HL-60/S4 treated with phorbol 12-myristate 13-acetate at 8.2 ng/mL for 4 days and 3 days (cell line): ENCODE results near the gene ZBTB7C.

Source experiments
- in situ Hi-C: fragments of 300-500 bp; cut with MboI; formaldehyde crosslinking; loops from 2 replicates; pipeline ENCODE4 v1.15.0; 2022; ENCODE audit warnings: low sequenced_read_pairs

Gene ZBTB7C

GRCh38 chr18:48222118-48222517 lies 187.1 kb downstream of the ZBTB7C start:
- in situ Hi-C loops: no loop called here

GRCh38 chr18:48219810-48220499 lies 189.2 kb downstream of the ZBTB7C start:
- in situ Hi-C loops: no loop called here

- in situ Hi-C loops: no loop called here
Measured at GRCh38 chr18:48219037-48219809, 190.0 kb downstream of the ZBTB7C start.

- in situ Hi-C loops: no loop called here
Measured at GRCh38 chr18:48218285-48219022, 190.7 kb downstream of the ZBTB7C start.

GRCh38 chr18:48217258-48218250 lies 191.6 kb downstream of the ZBTB7C start:
- in situ Hi-C loops: no loop called here

- in situ Hi-C loops: no loop called here
Measured at GRCh38 chr18:48216639-48217257, 192.4 kb downstream of the ZBTB7C start.

- in situ Hi-C loops: no loop called here
Measured at GRCh38 chr18:48215876-48216638, 193.1 kb downstream of the ZBTB7C start.

- in situ Hi-C loops: no loop called here
Measured at GRCh38 chr18:48213791-48214190, 195.4 kb downstream of the ZBTB7C start.

- in situ Hi-C loops: no loop called here
Measured at GRCh38 chr18:48208432-48209140, 200.6 kb downstream of the ZBTB7C start.

- in situ Hi-C loops: no loop called here
Measured at GRCh38 chr18:48207733-48208132, 201.4 kb downstream of the ZBTB7C start.

GRCh38 chr18:48206887-48207286 lies 202.3 kb downstream of the ZBTB7C start:
- in situ Hi-C loops: no loop called here

GRCh38 chr18:48203961-48204666 lies 205.1 kb downstream of the ZBTB7C start:
- in situ Hi-C loops: no loop called here

GRCh38 chr18:48203288-48203945 lies 205.8 kb downstream of the ZBTB7C start:
- in situ Hi-C loops: no loop called here

- in situ Hi-C loops: no loop called here
Measured at GRCh38 chr18:48202350-48203260, 206.6 kb downstream of the ZBTB7C start.

- in situ Hi-C loops: no loop called here
Measured at GRCh38 chr18:48202006-48202348, 207.2 kb downstream of the ZBTB7C start.

GRCh38 chr18:48201337-48202005 lies 207.7 kb downstream of the ZBTB7C start:
- in situ Hi-C loops: no loop called here
